Stimulated activated CD4-positive, alpha-beta T cell treated with anti-CD3 and anti-CD28 coated beads, Interleukin-2, amount 100 ng/mL, for 48 hours (primary cell): Measurements from ENCODE around the gene RGS7.
"Not testable (repeated sequence)": the region's sequence is repeated elsewhere in the genome, so short reads cannot be mapped to it uniquely, and the experiment has no call there.

Experiments used
- DNase-seq, 2 donors: peaks; one replicate each; pipeline ENCODE4 v3.0.0-alpha.2; 2020

RGS7 gene

DNA sequence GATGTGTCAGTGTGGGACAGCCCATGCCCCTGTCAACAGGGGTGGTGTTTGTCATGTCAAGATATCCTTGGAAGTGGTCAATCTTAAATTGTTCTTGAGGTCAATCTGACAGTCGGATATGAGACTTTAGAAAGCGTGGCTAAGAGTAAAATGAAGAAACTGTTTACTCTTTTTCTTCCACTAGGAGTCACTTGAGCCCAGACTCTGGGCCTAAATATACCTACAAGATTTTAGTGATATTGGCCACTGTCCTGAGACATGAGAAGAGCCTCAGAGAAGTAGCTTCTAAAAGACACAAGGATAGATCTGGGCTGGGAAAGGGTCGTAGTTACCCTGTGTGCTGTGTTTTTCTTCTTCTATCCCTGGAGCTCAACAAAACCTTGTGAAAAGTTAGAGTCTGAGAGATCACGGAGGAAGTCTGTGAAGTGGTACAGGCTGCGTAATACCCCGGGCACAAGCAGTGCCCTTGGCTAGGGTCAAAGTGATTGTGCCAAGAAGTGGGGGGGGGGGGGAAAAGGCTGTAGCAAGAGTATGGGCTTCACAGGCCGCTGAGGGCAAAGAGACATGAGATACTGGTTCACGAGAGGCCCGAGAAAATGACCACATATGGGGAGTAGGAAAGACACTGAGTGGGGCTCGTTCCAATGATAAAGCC lies 389.8 kb downstream of the RGS7 start:
- DNase-seq, result no peak

- no peak for DNase-seq
These were observed 391.4 kb downstream of the RGS7 start for GRCh38 chr1:240965581-240966091.

GRCh38 chr1:240962086-240962485 lies 394.9 kb downstream of the RGS7 start:
- no peak for DNase-seq

GRCh38 chr1:240956424-240956823 lies 400.6 kb downstream of the RGS7 start:
- DNase-seq, result no peak

GRCh38 chr1:240956020-240956419 lies 401.0 kb downstream of the RGS7 start:
- DNase-seq, result no peak

- DNase-seq, result no peak
These were observed 409.4 kb downstream of the RGS7 start for GRCh38 chr1:240947438-240948224.

GRCh38 chr1:240946926-240947325 lies 410.1 kb downstream of the RGS7 start:
- peak; percentile 0 to 7 for DNase-seq

DNA sequence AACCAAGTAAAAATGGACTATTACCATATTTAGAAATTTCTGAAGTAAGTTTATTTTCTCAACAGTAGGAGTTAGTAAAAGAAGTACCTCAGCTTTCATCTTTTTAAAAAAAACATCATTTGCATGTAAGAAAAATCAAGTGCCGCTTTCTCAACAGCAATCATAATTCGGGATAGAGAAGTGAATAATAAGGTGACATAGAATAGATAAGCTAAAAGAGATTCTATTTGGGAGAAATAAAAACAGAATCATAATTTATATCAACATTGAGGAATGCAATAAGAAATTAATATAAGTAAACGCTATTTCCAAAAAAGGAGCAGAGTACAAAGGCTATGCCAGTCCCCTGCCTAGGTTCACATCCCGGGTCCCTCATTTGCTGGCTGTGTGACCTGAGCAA lies 414.1 kb downstream of the RGS7 start:
- no peak for DNase-seq

DNA sequence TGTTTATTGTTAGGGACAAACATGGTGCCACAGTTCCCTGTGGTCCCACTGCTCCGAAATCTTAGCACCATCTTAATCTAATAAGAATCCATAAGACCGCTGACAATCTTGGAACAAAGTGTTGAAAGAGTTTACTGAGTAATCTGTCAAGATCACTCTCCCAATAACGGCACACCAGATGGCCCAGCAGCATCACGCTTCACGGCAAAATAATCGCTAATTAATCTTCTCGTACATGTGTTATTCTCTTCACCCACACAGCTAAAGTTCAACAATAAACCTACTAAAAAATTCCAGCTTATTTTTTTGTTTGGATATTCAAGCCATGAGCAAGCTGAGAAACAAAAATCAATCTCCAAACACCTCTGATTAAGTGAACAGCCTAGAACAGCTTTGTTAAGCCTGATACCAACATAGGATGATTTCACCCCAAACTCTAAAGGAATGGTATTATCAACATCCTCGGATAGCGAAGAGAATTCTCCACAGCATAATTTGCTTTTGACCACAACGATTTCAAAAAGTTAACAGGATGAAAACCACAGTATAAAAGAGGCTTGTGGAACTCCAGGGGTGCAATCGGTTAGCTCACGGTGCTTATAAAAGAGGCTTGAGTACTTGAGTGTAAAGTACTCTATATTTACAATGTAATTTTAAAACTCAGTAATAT lies 415.2 kb downstream of the RGS7 start:
- no peak for DNase-seq

GRCh38 chr1:240936911-240937668 lies 419.9 kb downstream of the RGS7 start:
- no peak for DNase-seq

DNA sequence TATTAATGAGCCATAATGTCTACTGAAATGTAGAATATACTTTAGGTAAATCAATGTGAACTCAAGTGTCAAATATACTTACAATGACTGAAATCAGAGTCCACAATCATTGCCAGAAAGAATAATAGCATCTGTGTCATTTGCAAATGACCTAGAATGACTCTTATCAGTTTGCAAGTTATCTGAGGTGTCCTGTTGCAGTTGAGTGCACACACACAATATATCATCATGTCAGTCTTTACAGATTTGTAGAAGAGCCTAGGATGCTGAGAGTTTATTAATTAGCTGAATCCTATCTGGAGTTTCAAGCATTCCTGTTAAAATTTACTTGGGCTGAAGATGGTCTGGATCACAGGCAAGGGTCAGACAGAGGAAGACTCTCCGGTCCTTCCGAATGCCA lies 421.1 kb downstream of the RGS7 start:
- DNase-seq, result no peak

GRCh38 chr1:240931031-240931430 lies 426.0 kb downstream of the RGS7 start:
- no peak for DNase-seq

GRCh38 chr1:240928265-240928664 lies 428.7 kb downstream of the RGS7 start:
- no peak for DNase-seq

GRCh38 chr1:240927821-240928220 lies 429.2 kb downstream of the RGS7 start:
- no peak for DNase-seq

GRCh38 chr1:240925273-240925672 lies 431.7 kb downstream of the RGS7 start:
- DNase-seq, result no peak

DNA sequence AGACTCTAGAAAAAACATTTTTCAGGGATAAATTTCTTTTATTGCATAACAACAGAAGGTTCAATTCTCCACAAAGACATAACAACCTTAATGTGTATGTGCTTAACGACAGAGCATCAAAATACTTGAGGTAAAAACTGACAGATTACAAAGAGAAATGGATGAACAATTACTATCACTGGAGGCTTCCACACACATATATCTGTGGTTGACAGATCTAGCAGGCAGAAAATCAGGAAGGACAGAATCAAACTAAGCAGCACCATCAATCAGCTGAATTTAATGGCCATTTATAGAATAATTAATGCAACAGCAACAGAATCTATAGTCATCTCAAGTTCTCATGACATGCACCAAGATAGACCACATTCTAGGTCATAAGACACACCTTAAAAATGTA lies 439.0 kb downstream of the RGS7 start:
- DNase-seq, result no peak

- DNase-seq, result no peak
These were observed 442.5 kb downstream of the RGS7 start for GRCh38 chr1:240914506-240914905.

DNA sequence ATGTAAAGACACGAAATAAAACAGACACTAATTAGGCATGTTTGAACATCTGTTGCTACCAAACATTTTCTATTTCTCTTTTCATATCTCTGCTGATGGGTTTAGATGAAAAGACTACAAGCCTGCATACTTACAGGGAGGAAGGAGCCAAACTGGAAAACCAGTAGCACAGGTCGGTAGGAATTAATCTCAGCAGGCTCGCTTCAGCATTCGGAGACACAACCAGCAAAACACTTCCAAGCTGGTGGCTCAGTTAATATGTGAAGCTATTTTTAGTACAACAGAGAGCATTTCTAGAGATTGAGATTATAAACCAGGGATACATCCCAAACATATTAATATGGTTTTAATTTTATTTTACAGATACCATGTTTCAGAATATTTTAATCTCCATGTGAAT lies 444.2 kb downstream of the RGS7 start:
- no peak for DNase-seq

DNA sequence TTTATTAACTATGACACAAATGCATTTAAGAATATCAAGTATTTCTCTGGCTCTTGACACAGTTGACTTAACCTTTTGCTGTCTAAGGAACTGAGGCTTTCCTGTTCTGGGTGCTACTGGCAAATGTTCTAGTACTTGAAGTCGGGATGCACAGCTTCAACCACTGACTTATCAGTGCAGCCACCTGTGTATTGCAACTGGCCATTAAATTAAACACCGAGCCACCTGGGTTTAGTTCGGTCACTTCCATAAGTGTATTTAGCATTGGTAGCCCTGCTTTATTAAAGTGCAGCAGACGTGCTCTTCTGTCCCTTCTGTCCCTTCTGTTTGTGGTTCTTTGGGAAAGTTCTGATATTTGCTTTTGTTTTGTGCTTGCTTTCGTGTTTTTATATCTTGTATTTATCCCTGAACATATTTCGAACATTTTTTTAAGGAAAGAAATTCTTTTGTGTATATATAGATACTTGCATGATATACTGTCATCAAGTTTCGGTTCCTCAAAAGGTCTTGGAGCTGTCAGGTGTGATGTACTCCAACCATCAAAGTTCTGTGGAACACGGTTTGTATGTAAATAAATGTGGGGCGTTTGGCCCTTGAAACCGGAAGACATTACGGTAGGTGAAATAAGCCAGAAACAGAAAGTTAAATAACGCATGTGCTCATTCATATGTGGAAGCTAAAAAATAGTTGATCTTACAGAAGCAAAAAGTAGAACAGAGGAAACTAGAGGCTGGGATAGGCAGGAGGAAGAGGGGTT lies 447.1 kb downstream of the RGS7 start:
- DNase-seq, result no peak

GRCh38 chr1:240906477-240906876 lies 450.5 kb downstream of the RGS7 start:
- DNase-seq, result no peak

GRCh38 chr1:240905225-240905765 lies 451.7 kb downstream of the RGS7 start:
- DNase-seq, result no peak

- DNase-seq, result not testable (repeated sequence)
These were observed 461.6 kb downstream of the RGS7 start for GRCh38 chr1:240895424-240895823.
